H9 (cell line): ENCODE data around the gene CD79B. TPM values are rescaled to one million over a fixed set of nuclear protein-coding genes. Genes with fewer than 3 reads are reported as not detected.

Experiments
- DNase-seq: peaks from one replicate; pipeline ENCODE4 v3.0.0-alpha.2; 2017
- H2AFZ ChIP-seq: one replicate; pipeline ENCODE4 v1.6.1; 2013; ENCODE audit warnings: mild to moderate bottlenecking, low read length, control low read depth, moderate library complexity
- H2AK5ac ChIP-seq: 2 replicates; pipeline ENCODE4 v1.6.1; 2013; ENCODE audit warnings: low read length, control low read depth, mixed read lengths; ENCODE audit not compliant: insufficient read length
- H2BK120ac ChIP-seq: one replicate; pipeline ENCODE4 v1.6.1; 2013; ENCODE audit warnings: low read depth, mild to moderate bottlenecking, low read length, control low read depth, inconsistent platforms; ENCODE audit not compliant: poor library complexity, severe bottlenecking
- H2BK12ac ChIP-seq: 2 replicates; pipeline ENCODE4 v1.6.1; 2013; ENCODE audit warnings: low read length, control low read depth, mixed read lengths, low read depth; ENCODE audit not compliant: insufficient read length
- H2BK15ac ChIP-seq: 2 replicates; pipeline ENCODE4 v1.6.1; 2013; ENCODE audit warnings: low read depth, low read length, control low read depth
- H2BK20ac ChIP-seq: one replicate; pipeline ENCODE4 v1.6.1; 2013; ENCODE audit warnings: low read depth, mild to moderate bottlenecking, low read length, control low read depth, inconsistent platforms; ENCODE audit not compliant: poor library complexity, severe bottlenecking
- H2BK5ac ChIP-seq: 2 replicates; pipeline ENCODE4 v1.6.1; 2013; ENCODE audit warnings: low read length, control low read depth, mixed read lengths; ENCODE audit not compliant: insufficient read length
- H3K14ac ChIP-seq: 2 replicates; pipeline ENCODE4 v1.6.1; 2013; ENCODE audit warnings: low read length, control low read depth; ENCODE audit not compliant: insufficient read depth
- H3K18ac ChIP-seq: 2 replicates; pipeline ENCODE4 v1.6.1; 2013; ENCODE audit warnings: low read depth, mild to moderate bottlenecking, mixed read lengths, low read length, control low read depth; ENCODE audit not compliant: insufficient read length
- H3K23ac ChIP-seq: 2 replicates; pipeline ENCODE4 v1.6.1; 2013; ENCODE audit warnings: low read length, control low read depth, mixed read lengths, low read depth; ENCODE audit not compliant: insufficient read length
- H3K23me2 ChIP-seq: 2 replicates; pipeline ENCODE4 v1.6.1; 2013; ENCODE audit warnings: low read depth, mild to moderate bottlenecking, mixed read lengths, low read length, control low read depth; ENCODE audit not compliant: insufficient read length, poor library complexity, severe bottlenecking
- H3K27ac ChIP-seq: 2 replicates; pipeline ENCODE4 v1.5.1; 2013; ENCODE audit warnings: low read length, control low read depth, mixed read lengths, low read depth; ENCODE audit not compliant: insufficient read length
- H3K27me3 ChIP-seq: 2 replicates; pipeline ENCODE4 v1.6.1; 2013; ENCODE audit warnings: low read length, control low read depth, inconsistent platforms; ENCODE audit not compliant: insufficient read depth
- H3K4ac ChIP-seq: 2 replicates; pipeline ENCODE4 v1.6.1; 2013; ENCODE audit warnings: low read depth, mild to moderate bottlenecking, control low read depth, inconsistent platforms, low read length, moderate library complexity
- H3K4me1 ChIP-seq: 2 replicates; pipeline ENCODE4 v1.6.1; 2013; ENCODE audit warnings: low read length, control low read depth, inconsistent platforms; ENCODE audit not compliant: insufficient read depth
- H3K4me2 ChIP-seq: 2 replicates; pipeline ENCODE4 v1.6.1; 2013; ENCODE audit warnings: low read length, control low read depth, mixed read lengths; ENCODE audit not compliant: insufficient read length, insufficient read depth
- H3K56ac ChIP-seq: 2 replicates; pipeline ENCODE4 v1.6.1; 2013; ENCODE audit warnings: low read depth, mild to moderate bottlenecking, mixed read lengths, low read length, control low read depth; ENCODE audit not compliant: insufficient read length
- H3K79me1 ChIP-seq: 2 replicates; pipeline ENCODE4 v1.6.1; 2013; ENCODE audit warnings: low read depth, mild to moderate bottlenecking, moderate library complexity, low read length, control low read depth, inconsistent platforms; ENCODE audit not compliant: insufficient read depth, poor library complexity, severe bottlenecking
- H3K79me2 ChIP-seq: 2 replicates; pipeline ENCODE4 v1.6.1; 2013; ENCODE audit warnings: low read length, control low read depth, inconsistent platforms; ENCODE audit not compliant: insufficient read depth
- H3K9ac ChIP-seq: 2 replicates; pipeline ENCODE4 v1.6.1; 2013; ENCODE audit warnings: low read length, control low read depth, mixed read lengths; ENCODE audit not compliant: insufficient read length; ENCODE audit errors: extremely low read depth
- H3K9me3 ChIP-seq: one replicate; pipeline ENCODE4 v1.6.1; 2013; ENCODE audit warnings: low read depth, low read length, inconsistent platforms; ENCODE audit not compliant: control insufficient read depth
- H3T11ph ChIP-seq: one replicate; pipeline ENCODE4 v1.6.1; 2013; ENCODE audit warnings: mild to moderate bottlenecking, low read length, control low read depth, inconsistent platforms
- H4K20me1 ChIP-seq: one replicate; pipeline ENCODE4 v1.6.1; 2013; ENCODE audit not compliant: control insufficient read depth, insufficient read length, insufficient read depth
- H4K5ac ChIP-seq: 2 replicates; pipeline ENCODE4 v1.6.1; 2013; ENCODE audit warnings: low read depth, mild to moderate bottlenecking, mixed read lengths, low read length, control low read depth; ENCODE audit not compliant: insufficient read length
- H4K8ac ChIP-seq: replicated peaks from 2 replicates; pipeline ENCODE4 v1.6.1; 2013; ENCODE audit warnings: low read length, control low read depth, mixed read lengths, low read depth; ENCODE audit not compliant: insufficient read length
- H4K91ac ChIP-seq: 2 replicates; pipeline ENCODE4 v1.6.1; 2013; ENCODE audit warnings: low read depth, mild to moderate bottlenecking, moderate library complexity, mixed read lengths, low read length, control low read depth; ENCODE audit not compliant: insufficient read length
- H3K27ac Mint-ChIP-seq, 3 experiments: 2 replicates in 2 of 3; 3 replicates in 1 of 3; pipeline ENCODE4 v1.8.0; 2020 to 2021; ENCODE audit warnings: mixed read lengths in 3 of 3, mild to moderate bottlenecking in 1 of 3, moderate library complexity in 1 of 3
- H3K27me3 Mint-ChIP-seq: 2 replicates; pipeline ENCODE4 v1.8.0; 2021; ENCODE audit warnings: low read depth, mild to moderate bottlenecking, moderate library complexity, mixed read lengths
- H3K36me3 Mint-ChIP-seq, 3 experiments: 2 replicates in 2 of 3; 3 replicates in 1 of 3; pipeline ENCODE4 v1.8.0; 2020 to 2021; ENCODE audit warnings: low read depth in 3 of 3, mixed read lengths in 3 of 3; ENCODE audit not compliant: insufficient read depth in 1 of 3
- H3K4me1 Mint-ChIP-seq, 2 experiments: 2 replicates each; pipeline ENCODE4 v1.8.0; 2020; ENCODE audit warnings: mixed read lengths in 2 of 2
- H3K4me3 Mint-ChIP-seq, 2 experiments: 2 replicates in 1 of 2; 3 replicates in 1 of 2; pipeline ENCODE4 v1.8.0; 2020 to 2021; ENCODE audit warnings: mild to moderate bottlenecking in 2 of 2, mixed read lengths in 2 of 2, moderate library complexity in 1 of 2
- H3K9me3 Mint-ChIP-seq, 2 experiments: 2 replicates in 1 of 2; 3 replicates in 1 of 2; pipeline ENCODE4 v1.8.0; 2020; ENCODE audit warnings: mild to moderate bottlenecking in 2 of 2, mixed read lengths in 2 of 2, moderate library complexity in 1 of 2
- WGBS: extraction: QIAGEN DNeasy Blood & Tissue Kit; methylation state at CpG from one replicate; pipeline ENCODE4 v1.1.7; 2013; ENCODE audit warnings: missing lambda C conversion rate, low lambda C conversion rate, mixed read lengths; ENCODE audit not compliant: insufficient read length; ENCODE audit errors: extremely low coverage; 5-methylcytosine and 5-hydroxymethylcytosine counted together
- total RNA-seq: library from RNA; stranded (reverse); gene quantifications from 2 replicates; pipeline ENCODE4 v1.2.1, GENCODE V29; 2021
- TF ChIP-seq, protein P1 (sequence below): fragments of 200-600 bp; sonication (generic); conservative IDR thresholded peaks from 3 replicates; pipeline ENCODE4 v1.8.0; 2021; ENCODE audit warnings: antibody characterized with exemption, mild to moderate bottlenecking

CD79B gene
- total RNA-seq, 1 experiment from 2014 or later = 0.96 TPM

DNA sequence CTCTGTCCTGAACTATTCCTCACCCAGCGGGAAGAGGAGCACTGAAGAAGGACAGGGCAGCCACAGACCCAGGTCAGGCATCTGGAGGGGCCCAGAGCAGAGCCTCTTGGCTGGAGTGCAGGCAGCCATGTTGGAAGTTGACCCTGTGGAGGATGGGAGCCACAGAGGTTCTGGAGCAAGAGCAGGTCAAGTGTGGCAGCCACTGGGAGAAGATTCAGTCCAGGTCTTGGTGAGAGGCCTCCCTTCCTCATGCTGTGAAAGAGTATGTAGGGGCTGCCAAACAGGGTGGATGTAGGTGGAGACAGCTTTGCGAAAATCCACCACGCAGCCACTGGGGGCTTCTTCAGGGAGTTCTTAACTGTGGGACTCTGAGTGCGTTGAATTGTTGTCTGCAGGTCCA is 590 bp upstream of the CD79B start:
- H3K56ac ChIP-seq = no peak overlapping the region
- WGBS = no CpG with 5 or more reads among the region's 4 CpGs
- H3K23me2 ChIP-seq = no peaks in the 10 kb centered on the region
- H2BK15ac ChIP-seq = no peak overlapping the region
- no peaks in the 10 kb centered on the region for H3K27me3 ChIP-seq
- peaks cover 20 to 27% of the 10 kb centered on the region in 2 experiments for H3K4me1 Mint-ChIP-seq
- no peak overlapping the region for H3K27ac ChIP-seq
- no peak overlapping the region for H4K91ac ChIP-seq
- DNase-seq = no peak
- no peak overlapping the region for H3K18ac ChIP-seq
- H2AFZ ChIP-seq = no peak overlapping the region
- no peaks in the 10 kb centered on the region for H3K79me2 ChIP-seq
- H3K14ac ChIP-seq = no peak overlapping the region
- H4K20me1 ChIP-seq = no peaks in the 10 kb centered on the region
- H3K36me3 Mint-ChIP-seq = no peaks in the 10 kb centered on the region; a peak in 1 of 7 replicates
- no peak overlapping the region for H4K8ac ChIP-seq
- H2BK20ac ChIP-seq = no peak overlapping the region
- TF ChIP-seq, protein P1, sequence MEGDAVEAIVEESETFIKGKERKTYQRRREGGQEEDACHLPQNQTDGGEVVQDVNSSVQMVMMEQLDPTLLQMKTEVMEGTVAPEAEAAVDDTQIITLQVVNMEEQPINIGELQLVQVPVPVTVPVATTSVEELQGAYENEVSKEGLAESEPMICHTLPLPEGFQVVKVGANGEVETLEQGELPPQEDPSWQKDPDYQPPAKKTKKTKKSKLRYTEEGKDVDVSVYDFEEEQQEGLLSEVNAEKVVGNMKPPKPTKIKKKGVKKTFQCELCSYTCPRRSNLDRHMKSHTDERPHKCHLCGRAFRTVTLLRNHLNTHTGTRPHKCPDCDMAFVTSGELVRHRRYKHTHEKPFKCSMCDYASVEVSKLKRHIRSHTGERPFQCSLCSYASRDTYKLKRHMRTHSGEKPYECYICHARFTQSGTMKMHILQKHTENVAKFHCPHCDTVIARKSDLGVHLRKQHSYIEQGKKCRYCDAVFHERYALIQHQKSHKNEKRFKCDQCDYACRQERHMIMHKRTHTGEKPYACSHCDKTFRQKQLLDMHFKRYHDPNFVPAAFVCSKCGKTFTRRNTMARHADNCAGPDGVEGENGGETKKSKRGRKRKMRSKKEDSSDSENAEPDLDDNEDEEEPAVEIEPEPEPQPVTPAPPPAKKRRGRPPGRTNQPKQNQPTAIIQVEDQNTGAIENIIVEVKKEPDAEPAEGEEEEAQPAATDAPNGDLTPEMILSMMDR = no peak
- no peak overlapping the region for H2AK5ac ChIP-seq
- H3K9ac ChIP-seq = no peak overlapping the region
- H3K27ac Mint-ChIP-seq = no peak overlapping the region
- H3K4me2 ChIP-seq = no peak overlapping the region
- no peak overlapping the region for H2BK120ac ChIP-seq
- H4K5ac ChIP-seq = no peak overlapping the region
- no peaks in the 10 kb centered on the region for H3K79me1 ChIP-seq
- H3K9me3 Mint-ChIP-seq = no peaks in the 10 kb centered on the region
- no peak overlapping the region for H3K23ac ChIP-seq
- H3K4me1 ChIP-seq = no peaks in the 10 kb centered on the region; the same call in 1 of the 2 replicates
- no peak overlapping the region for H3K4ac ChIP-seq
- no peak overlapping the region; a peak in 1 of 5 replicates for H3K4me3 Mint-ChIP-seq
- no peak overlapping the region for H2BK5ac ChIP-seq
- H3K27me3 Mint-ChIP-seq = no peaks in the 10 kb centered on the region; the same call in none of the 2 replicates
- H3K9me3 ChIP-seq = no peaks in the 10 kb centered on the region
- H3T11ph ChIP-seq = no peak overlapping the region
- H2BK12ac ChIP-seq = no peak overlapping the region
